HG03280 (cell line): ENCODE data around the gene GNGT1.

ENCODE experiments used
- ATAC-seq: cut with Tn5 transposase; IDR thresholded peaks from one replicate; pipeline ENCODE4 v1.9.1; 2021; ENCODE audit warnings: mild to moderate bottlenecking, moderate library complexity; ENCODE audit not compliant: unreplicated experiment

Gene GNGT1

DNA sequence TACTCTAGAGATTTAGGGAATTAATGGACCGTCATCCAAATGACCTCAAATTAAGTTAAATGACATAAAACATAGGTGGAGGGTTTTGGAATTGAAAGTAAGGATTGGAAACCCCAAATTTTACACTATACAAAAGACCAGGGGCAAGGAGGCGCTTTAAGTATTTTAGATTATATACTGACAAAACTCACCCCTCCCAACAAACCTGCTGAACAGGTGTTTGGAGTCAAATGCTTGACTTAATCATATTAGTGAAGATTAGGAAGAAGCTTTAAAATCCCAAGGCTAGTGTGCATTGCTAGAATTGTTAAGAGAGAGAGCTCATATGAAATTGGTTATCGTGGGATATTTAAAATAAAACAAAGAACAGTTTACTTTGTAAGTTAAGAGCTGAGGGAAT lies at the start of gene GNGT1:
TSS of gene GNGT1 (plus strand) at position 301 of the 400 bp plus-strand sequence. CDS start 180 bp downstream, outside the sequence.
- no peak for ATAC-seq

DNA sequence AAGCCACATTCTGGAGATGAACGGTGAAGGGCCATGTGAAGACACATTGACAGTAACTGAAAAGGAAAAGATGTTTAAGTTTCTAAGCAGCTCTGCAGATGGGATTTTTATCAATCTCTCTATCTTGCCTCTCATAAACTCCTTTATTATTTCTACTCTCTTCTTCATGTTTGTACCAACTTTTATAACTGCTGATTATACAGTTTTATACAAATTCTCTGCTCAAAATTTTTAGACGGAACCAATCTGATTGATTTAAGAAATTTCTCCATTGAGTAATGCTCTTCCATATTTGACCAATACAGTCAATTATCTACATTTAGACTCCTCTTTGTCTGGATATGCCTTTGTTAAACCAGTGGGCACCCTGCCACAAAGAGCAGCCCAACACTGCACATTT lies 47.5 kb upstream of the GNGT1 start:
- no peak for ATAC-seq

DNA sequence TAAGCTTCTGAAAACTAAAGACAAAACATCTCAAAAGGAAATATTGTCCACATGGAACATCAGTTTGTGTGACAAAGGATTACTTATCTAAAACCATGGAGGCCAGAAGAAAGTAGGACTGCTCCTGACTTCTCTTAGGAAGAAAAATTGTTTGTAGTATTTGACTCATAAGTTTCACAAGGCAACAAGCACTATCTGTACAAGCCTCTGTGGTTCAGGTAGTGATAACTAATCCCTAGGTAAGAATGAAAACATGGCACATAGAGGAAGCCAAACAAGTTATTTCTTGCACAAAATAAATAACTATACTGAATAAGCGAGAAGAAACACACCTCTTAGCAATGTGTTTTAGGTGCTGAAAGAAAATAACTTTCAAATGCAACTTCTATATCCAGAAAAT lies 46.1 kb upstream of the GNGT1 start:
- ATAC-seq, result no peak

DNA sequence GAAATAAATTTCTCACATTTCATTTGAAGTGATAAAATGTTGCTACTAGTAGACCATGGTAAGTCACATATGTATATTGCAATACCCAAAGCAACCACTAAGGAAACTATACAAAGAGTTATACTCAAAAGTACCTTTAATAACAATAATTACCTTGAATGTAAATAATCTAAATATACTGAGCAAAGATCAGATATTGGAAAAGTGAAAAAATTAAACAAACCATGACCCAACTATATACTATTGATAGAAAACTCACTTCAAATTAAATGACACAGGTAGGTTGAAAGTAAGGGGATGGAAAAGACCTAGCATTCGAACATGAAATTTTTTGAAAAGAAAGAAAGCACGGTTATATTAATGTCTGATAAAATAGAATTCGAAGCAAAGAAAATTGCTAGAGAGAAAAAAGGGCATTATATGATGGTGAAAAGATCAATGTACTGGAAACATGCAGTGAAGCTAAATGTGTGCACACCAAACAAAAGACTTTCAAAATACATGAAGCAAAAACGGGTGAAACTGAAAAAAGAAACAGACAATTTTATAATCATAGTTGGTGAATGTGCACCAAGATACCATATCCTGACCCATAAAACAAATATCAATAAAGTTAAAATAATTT lies 44.9 kb upstream of the GNGT1 start:
- ATAC-seq, result no peak

DNA sequence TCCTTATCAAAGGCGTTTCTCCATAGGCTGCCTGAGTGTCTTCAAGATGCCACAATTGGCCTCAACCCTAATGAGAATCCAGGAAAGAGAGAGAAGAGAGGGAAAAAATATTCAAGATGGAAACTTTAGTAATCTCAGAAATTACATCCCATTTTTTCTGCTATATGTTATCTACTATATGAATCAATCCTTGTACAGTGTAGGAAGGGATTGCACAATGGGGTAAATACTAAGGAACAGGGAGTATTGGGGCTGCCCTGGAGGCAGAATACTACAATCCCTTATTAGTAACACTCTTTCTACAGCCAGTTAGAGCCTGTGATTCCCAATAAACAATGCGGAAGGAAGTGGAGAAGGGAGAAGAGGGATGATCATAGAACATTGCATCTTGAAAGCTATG lies 43.7 kb upstream of the GNGT1 start:
- no peak for ATAC-seq

DNA sequence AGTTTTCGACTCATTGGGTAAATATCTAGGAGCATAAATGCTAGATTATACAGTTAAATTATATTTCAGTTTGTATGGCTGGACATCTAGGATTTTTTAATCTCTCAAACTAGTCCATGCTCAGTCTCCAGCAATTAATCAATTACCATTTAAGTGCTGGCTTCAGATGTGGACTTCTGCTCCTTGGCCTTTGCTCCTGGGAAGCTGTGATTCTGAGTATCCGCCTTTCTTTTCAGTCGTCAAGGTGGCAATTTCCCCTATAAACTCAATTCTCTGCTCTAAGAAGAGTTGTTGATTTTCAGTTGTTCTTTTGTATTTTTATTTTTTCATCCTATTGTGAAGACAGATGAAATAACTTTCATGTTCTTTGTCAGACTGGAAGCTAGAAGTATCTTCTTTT lies 39.5 kb upstream of the GNGT1 start:
- no peak for ATAC-seq

DNA sequence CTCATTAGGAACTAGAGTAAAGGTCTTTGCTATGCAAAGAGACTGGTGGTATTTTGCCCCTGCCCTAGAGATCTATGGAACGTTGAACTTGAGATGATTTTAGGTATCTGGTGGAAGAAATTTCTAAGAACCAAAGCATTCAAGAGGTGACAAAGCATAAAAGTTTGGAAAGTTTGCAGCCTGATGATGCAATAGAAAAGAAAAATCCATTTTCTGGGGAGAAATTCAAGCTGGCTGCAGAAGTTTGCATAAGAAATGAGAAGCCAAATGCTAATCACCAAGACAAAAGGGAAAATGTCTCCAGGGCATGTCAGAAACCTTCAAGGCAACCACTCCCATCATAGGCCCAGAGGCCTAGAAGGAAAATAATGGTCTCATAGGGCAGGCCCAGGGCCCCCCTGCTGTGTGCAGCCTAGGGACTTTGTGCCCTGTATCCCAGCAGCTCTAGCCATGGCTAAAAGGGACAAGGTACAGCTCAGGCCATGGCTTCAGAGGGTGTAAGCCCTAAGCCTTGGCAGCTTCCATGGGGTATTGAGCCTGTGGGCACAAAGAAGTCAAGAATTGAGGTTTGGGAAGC lies 32.3 kb upstream of the GNGT1 start:
- no peak for ATAC-seq

DNA sequence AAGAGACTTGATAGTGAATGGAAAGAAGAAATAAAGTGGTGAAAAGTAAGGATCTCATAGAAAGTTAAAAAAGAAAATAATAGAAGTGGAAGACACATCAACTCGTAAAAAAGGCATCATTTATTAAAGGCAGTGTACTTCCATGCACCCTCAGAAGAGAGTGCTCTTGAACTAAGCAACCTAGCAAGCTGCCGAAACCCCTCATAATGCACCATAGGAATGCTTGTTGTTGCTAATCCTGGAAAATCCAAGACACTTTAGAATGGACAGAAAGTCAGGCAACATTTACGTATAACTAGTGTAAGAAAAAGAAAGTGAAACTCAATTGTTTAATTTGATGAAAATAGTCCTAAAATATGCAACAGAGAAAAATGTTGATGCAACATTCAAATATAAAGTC lies 28.6 kb upstream of the GNGT1 start:
- ATAC-seq, result no peak

DNA sequence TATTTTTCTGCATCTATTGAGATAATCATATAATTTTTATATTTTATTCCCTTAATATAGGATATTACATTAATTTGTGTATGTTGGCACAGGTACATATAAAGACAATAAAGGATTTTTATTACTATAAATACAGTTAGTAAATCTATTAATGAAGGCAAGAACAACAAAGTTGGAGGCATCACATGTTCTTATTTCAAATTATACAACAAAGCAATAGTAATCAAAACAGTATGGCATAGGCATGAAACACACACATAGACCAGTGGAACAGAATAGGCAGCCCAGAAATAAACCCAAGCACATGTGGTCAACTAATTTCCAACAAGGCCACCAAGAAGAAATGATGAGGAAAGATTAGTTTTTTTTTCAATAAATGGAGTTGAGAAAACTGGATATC lies 27.0 kb upstream of the GNGT1 start:
- no peak for ATAC-seq

DNA sequence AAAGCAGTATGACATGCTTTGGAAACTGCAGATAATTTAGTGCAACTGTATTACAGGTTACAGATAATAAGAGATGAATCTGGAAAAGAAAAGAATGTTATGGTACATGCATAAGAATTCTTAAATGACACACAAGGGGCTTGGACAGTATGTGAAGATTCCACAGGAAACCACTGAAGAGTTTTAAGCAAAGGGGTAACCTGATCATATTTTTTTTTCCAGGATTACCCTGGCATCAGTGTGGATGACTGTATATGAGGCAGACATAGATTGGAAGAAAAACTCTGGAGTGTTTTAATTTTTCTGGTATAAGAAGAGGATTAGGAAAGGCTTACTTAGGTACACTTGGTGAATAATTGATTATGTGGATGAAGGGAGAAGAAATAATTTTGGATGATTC lies 23.9 kb upstream of the GNGT1 start:
- no peak for ATAC-seq

DNA sequence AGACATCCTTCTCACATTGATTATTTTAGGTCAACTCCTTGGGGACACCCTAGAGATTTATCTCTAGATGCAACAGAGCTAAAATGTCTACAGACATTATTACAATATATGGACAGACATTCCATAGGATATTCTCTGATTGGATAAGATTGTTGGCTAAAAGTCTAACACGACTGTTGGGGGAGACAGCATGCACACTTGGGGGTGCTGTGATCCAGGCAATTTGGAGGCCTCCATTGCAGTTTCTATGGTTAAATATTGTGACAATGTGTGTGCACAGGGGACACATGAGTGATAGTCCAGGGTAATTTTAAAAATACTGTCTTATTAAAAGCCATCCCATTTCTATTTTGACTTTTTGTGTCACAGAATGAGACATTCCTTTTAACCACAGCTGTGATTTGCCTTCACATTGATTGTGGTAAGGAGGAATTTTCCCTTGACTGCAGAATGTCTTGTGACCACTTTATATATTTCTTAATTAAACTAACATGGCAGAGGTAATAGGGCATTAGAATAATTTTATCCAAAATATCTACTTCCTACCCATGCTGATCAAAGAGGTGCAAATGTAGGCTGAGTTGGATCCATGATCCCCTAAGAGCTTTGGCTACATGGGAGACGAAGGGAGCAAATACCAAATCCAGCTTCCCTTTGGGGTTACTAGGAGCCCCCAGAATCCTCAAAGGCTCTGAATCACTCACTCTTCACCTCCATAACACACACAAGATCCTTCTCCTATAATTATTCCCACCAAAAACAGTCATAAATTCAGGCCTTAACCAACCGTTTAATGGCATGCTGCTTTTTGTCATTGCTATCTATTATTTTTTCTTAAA lies 23.1 kb upstream of the GNGT1 start:
- ATAC-seq, result no peak

DNA sequence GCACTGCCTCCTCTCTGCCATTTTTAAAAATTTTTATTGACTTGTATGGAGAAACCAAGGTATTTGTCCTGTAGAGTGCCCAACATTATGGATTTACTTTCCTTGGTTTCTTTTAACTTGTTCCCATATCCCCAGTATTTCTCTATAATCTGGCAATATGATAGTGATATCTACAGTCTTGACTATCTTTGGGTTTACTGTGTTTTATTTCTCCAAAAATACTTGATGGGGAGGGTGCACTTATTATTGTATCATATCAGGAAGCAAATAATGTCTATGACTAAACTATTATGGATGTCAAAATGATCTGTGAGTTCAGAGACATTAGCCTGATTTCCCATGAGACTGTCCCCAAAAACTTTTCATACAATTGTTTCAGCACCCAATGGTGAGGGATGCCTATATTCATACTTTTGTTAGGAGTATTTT lies 22.4 kb upstream of the GNGT1 start:
- no peak for ATAC-seq

DNA sequence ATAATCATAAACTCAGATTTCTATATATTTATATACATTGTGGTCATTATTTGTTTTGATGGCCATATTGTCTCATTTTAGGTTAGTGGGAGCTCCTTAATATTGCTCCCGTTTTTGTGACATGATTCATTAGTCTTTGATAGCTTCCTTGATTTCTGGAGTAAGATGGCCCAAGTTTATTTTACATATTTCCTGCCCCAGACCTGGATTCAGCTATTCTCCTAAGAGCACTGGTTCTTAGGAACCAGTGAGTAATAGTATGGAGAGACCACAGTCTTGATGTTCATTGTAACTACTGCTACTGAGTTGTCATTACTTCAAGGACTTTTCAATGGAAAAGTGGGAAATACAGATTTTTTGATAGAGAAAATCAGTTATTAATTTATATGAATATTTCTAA lies 21.8 kb upstream of the GNGT1 start:
- ATAC-seq, result no peak

DNA sequence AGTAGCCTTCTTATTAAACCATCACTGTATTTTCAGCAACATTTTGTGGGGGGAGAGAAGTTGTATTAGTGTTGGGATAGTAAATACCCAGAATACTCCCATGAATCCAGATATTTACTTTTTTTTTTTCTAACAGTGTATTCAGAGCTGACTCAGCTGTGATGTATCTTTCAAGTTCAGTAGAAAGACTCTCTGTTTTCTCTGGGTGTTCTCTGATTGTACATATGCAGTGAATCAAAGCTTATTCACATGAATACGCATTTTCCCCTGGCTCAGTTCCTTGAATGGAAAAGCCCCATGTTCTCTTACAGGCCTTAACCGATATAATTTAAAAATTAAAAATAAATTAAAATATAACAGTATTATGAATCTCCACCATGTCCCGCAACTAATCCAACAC lies 17.1 kb upstream of the GNGT1 start:
- no peak for ATAC-seq

DNA sequence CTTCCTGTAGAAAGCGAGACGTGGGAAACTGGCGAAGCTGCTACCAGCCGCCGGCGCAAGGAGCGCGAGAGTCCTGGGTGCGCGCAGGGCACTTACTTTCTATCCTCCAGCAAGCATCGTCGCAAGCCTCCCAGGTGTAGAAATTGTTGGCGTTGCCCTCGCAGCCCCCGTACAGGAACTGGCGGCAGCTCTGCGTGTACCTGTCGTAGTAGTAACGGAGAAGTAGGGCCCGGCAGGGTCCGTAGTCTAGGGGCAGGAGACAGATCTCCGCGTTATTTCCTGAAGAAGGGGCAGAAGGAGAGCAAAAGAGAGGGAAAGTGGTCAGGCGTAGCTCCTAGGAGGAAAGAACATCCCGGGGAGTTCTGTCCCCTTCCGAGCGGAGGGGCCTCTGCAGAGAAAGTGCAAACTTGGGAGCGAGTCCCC lies 16.3 kb upstream of the GNGT1 start:
- ATAC-seq, result peak; percentile 43

DNA sequence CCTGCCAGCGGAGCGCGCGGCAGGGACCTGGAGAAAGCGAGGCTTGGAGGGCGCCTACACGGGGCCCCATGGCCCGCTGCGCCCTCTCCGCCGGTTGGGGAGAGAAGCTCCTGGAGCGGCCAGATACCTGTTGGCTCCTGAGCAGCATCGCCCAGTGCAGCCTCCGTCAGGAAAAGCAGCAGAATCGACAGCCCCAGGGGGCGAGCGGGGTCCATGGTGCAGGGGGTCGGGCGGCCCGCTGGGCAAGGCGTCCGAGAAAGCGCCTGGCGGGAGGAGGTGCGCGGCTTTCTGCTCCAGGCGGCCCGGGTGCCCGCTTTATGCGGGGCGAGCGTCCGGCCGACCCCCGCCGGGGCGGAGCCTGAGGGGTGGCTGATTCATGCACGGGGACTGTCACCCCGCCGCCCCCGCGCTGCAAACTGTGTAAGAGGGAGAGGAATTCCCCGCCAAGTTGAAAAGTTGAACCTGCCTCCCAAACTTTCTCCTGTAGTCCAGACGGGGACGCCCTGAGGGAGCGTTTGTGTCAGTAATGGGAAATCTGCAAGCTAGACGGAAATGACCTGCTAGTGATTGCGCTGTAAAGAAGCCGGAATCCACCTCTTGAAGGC lies 15.8 kb upstream of the GNGT1 start, which contains the start of gene TFPI2:
TSS of gene TFPI2 (minus strand) at position 290 of the 605 bp plus-strand sequence. CDS start at position 215, 75 bp downstream.
- ATAC-seq, result peak; percentile 39

DNA sequence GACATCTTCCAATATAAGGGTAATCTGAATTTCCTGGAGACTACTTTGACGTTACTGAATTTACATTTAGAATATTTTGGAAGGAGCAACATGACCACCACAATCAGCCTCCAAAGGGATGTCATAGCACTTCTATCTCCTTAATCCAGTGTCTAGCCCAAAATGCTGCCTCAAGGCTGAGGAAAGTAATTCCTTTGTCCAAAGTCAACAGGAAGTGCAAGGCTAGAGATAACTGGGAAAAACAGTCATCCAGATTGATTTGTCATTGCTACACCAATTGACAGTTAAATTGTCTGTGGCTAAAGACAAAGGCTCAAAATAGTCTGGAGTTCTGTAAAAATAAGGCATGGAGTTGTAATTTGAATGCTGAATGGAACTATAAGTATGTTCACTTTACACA lies 11.9 kb upstream of the GNGT1 start:
- no peak for ATAC-seq

DNA sequence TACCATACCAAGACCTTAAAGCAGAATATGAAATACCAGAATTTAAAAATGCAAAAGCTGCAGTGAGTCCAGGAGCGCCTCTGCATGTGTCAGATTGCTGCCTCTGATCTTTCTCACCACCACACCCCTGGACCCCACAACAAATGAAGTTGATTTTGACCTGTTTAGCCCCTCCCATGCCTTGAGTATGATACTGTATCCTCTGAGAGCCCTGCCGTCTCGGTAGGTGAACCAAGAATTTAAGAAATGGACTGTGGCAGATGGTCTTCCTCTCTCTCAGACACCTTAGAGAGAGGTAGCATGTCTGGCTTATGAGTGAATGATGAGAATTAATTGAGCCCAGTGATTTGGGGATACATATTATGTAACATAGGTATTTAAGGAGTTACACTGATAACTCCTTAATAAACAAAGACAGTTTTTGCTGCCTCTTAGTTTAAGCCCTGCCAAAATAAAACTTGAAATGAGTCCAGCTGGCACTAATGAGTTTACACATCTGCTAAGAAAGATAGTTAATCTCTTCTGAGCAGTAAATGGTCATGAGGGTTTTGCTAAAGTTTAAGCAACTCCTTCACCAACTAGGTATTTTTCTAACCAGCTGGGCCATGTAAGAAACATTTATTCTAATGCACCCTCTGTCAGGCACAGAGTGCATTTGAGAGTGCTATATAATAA lies 11.3 kb upstream of the GNGT1 start:
- no peak for ATAC-seq

DNA sequence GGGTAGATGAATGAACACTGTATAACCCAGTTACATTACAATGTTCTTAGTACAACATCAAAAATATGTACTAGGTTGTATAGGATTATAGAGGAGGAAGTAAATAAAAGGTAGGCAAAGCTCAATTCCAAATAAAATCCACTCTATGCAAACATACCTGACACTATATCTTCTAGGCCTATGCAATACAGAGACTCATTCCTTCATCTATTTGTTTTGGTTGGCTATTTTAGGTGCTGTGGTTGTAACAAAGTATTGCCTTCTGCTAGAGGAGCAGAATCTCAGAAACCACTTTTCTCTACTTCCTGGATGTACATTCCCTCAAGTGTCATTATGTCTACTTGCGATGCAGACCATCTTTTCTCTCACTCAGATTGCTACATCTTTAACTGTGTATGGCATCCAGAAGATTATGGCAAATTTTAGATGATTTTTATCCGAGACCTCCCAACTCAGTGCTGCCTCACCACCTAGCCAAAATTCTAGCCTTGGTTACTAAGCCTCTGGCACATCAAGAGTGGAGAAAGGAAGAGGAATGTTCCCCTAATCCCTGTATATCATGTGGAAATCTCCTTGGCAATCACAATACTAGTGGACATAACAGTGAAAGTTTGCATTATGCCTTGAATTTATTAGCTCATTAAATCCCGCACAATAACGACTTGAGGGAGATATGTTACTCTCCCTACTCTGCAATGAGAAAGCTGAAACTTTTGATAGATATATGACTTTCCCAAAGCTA lies 10.3 kb upstream of the GNGT1 start:
- ATAC-seq, result no peak

DNA sequence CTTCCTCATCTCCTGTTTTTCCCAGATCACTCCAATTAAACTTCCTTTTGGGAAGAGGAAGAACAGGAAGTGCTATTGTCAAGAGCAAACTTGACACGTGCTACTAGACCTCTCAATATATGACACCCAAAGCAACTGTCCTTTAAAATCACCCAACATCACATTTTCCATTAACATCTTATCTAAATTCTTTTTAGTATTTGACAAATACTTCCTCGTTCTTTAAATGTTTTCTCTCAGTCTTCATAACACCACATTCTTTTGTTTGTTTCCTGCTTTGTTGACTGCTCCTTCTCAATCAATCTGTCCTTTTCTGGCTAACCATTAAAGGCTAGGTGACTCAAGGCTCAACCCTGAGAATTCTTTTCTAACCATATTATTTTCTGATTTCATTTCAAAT lies 8.7 kb upstream of the GNGT1 start:
- no peak for ATAC-seq
